ENCODE data around the gene MRPL14. TPM values are rescaled to one million over a fixed set of nuclear protein-coding genes. Genes with fewer than 3 reads are reported as not detected.

Gene MRPL14
- 58.5 to 83.5 TPM (median 70.8 TPM) in 5 replicates for total RNA-seq (2022; extraction: Qiagen RNA extraction; ENCODE audit: low read depth)

DNA sequence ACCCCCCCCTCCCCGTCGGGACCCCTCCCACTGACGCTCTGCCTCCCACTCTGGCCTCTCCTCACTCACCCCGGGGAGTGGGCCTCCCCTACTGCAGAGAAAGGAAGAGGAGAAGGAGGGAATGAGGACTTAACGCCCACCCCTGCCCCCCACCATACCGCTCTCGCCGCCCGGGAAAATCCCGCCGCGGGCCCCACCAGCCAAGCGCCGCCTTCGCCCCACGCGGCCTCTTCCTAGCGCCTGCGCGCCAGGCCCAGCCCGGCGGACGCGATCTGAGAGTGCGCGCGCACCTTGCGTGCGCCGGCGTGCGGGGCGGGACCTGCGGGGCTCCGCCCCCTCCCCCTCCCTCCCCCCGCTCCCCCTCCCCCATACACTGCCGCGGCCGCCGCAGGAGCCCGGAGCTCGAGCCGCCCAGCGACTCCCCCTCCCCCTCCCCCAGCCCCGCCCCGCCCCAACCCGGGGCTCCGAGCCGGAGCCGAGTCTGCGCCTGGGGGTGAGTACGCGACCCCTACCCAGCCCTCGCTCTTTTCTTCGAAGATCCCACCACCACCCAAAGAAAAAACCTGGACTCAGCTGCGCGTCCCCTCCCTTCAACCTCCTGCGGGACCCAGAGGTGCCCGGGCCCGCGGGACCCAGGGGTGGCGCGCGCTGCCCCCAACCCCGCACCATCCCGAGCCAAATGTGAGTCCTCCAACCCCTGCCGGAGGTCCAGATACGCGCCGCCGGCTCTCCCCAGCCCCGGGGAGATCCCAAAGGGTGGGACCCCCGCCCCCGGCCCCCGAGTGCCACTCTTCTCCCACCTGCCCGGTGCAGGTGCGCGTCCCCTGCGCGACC lies at the start of gene MRPL14, which contains the start of gene TMEM63B:
Gene MRPL14, minus strand, starts transcription at position 267 of the 834 bp plus-strand sequence. CDS start 10,841 bp downstream, outside the sequence.
Gene TMEM63B, plus strand, starts transcription at position 369 of the 834 bp plus-strand sequence. CDS start 7,031 bp downstream, outside the sequence.

GRCh38 chr6:44158770-44159228 lies 31.5 kb upstream of the MRPL14 start, which contains the start of gene CAPN11:
Gene CAPN11, plus strand, starts transcription at chr6:44158820. Its CDS starts 29 bp downstream, at chr6:44158849.

Other genes starting within 250 kb of the MRPL14 start
- 12.1 to 17.3 TPM (median 16.4 TPM) in 5 replicates for gene TMEM63B, start 102 bp upstream of the MRPL14 start, total RNA-seq (2022; extraction: Qiagen RNA extraction; ENCODE audit: low read depth)
- gene CAPN11, start 31.4 kb upstream of the MRPL14 start, total RNA-seq (2022; extraction: Qiagen RNA extraction; ENCODE audit: low read depth), result not detected in 5 replicates
- gene MYMX, start 89.5 kb upstream of the MRPL14 start, total RNA-seq (2022; extraction: Qiagen RNA extraction; ENCODE audit: low read depth), result not detected in 5 replicates
- gene SLC29A1, start 96.1 kb upstream of the MRPL14 start, total RNA-seq (2022; extraction: Qiagen RNA extraction; ENCODE audit: low read depth), result 39.0 to 57.6 TPM (median 53.1 TPM) in 5 replicates
- gene HSP90AB1, start 119.6 kb upstream of the MRPL14 start, total RNA-seq (2022; extraction: Qiagen RNA extraction; ENCODE audit: low read depth), result 1,151 to 1,429 TPM (median 1,269 TPM) in 5 replicates
- 48.5 to 66.8 TPM (median 64.9 TPM) in 5 replicates for gene SLC35B2, start 130.1 kb upstream of the MRPL14 start, total RNA-seq (2022; extraction: Qiagen RNA extraction; ENCODE audit: low read depth)
- 9.6 to 18.6 TPM (median 11.9 TPM) in 5 replicates for gene NFKBIE, start 138.1 kb upstream of the MRPL14 start, total RNA-seq (2022; extraction: Qiagen RNA extraction; ENCODE audit: low read depth)
- gene TMEM151B, start 143.0 kb upstream of the MRPL14 start, total RNA-seq (2022; extraction: Qiagen RNA extraction; ENCODE audit: low read depth), result 0.01 to 0.05 TPM in 2 of 5 replicates, not detected in the others
- gene AARS2, start 185.9 kb upstream of the MRPL14 start, total RNA-seq (2022; extraction: Qiagen RNA extraction; ENCODE audit: low read depth), result 5.1 to 7.7 TPM (median 6.4 TPM) in 5 replicates
- not detected in 5 replicates for gene SPATS1, start 215.2 kb upstream of the MRPL14 start, total RNA-seq (2022; extraction: Qiagen RNA extraction; ENCODE audit: low read depth)

Data from A549 treated with RU486 at 1 μM for 4 hours (cell line).